Breast epithelium (tissue), 4 donors: ENCODE data around the gene CAB39. TPM values are rescaled to one million over a fixed set of nuclear protein-coding genes. Genes with fewer than 3 reads are reported as not detected.

Experiments used
- DNase-seq, 2 donors: peaks; one replicate each; pipeline ENCODE4 v3.0.0-alpha.2; 2019; ENCODE audit warnings: low spot score in 2 of 2
- H3K27ac ChIP-seq, 2 donors: fragments of 200-600 bp; sonication (generic) in 1 of 2; one replicate each; pipeline ENCODE4 v1.5.1; 2016 to 2019; ENCODE audit warnings: mild to moderate bottlenecking in 1 of 2
- H3K27me3 ChIP-seq, 2 donors: fragments of 200-600 bp; sonication (generic) in 1 of 2; one replicate each; pipeline versions ENCODE4 v1.5.1 to v1.6.0; 2017 to 2019; ENCODE audit warnings: control low read depth in 1 of 2, mild to moderate bottlenecking in 1 of 2
- H3K36me3 ChIP-seq: fragments of 200-600 bp; one replicate; pipeline ENCODE4 v1.5.1; 2019
- H3K4me1 ChIP-seq, 2 donors: fragments of 200-600 bp; sonication (generic); one replicate each; pipeline ENCODE4 v1.5.1; 2016 to 2019; ENCODE audit warnings: control low read depth in 1 of 2
- H3K4me3 ChIP-seq, 3 donors: fragments of 200-600 bp; sonication (generic); 1 replicate in 2 of 3; 2 replicates in 1 of 3; pipeline ENCODE4 v1.5.1; 2016 to 2019; ENCODE audit warnings: mild to moderate bottlenecking in 3 of 3, moderate library complexity in 2 of 3
- H3K9me3 ChIP-seq, 2 donors: fragments of 200-600 bp; sonication (generic) in 1 of 2; one replicate each; pipeline ENCODE4 v1.5.1; 2016 to 2019; ENCODE audit warnings: control low read depth in 1 of 2
- POLR2A ChIP-seq: fragments of 450-650 bp; IDR thresholded peaks from one replicate; pipeline ENCODE4 v1.6.1; 2016; ENCODE audit warnings: antibody characterized with exemption, mild to moderate bottlenecking, moderate library complexity
- POLR2AphosphoS5 ChIP-seq, 3 donors: sonication (generic); formaldehyde crosslinking; IDR thresholded peaks; one replicate each; pipeline ENCODE4 v1.6.1; 2017; ENCODE audit warnings: antibody characterized with exemption in 3 of 3
- intact Hi-C: fragments of 100-400 bp; cut with DNase I; formaldehyde crosslinking; loops from one replicate; pipeline ENCODE4 v1.15.1; 2023; ENCODE audit warnings: low total_unique reads
- total RNA-seq, 3 donors: library from RNA; depleted of rRNA; stranded (reverse); fragments of >200 nt; gene quantifications; one replicate each; pipeline ENCODE4 v1.1.0, GENCODE V29; 2016
- TF ChIP-seq, protein P1 (sequence below), 3 donors: fragments of 450-650 bp; IDR thresholded peaks; one replicate each; pipeline ENCODE4 v1.5.1; 2016 to 2017; ENCODE audit warnings: antibody characterized with exemption in 3 of 3, mild to moderate bottlenecking in 3 of 3, moderate library complexity in 3 of 3

Gene CAB39
- total RNA-seq, 3 donors from 2014 or later: 79.0 to 85.9 (median 83.4) TPM

DNA sequence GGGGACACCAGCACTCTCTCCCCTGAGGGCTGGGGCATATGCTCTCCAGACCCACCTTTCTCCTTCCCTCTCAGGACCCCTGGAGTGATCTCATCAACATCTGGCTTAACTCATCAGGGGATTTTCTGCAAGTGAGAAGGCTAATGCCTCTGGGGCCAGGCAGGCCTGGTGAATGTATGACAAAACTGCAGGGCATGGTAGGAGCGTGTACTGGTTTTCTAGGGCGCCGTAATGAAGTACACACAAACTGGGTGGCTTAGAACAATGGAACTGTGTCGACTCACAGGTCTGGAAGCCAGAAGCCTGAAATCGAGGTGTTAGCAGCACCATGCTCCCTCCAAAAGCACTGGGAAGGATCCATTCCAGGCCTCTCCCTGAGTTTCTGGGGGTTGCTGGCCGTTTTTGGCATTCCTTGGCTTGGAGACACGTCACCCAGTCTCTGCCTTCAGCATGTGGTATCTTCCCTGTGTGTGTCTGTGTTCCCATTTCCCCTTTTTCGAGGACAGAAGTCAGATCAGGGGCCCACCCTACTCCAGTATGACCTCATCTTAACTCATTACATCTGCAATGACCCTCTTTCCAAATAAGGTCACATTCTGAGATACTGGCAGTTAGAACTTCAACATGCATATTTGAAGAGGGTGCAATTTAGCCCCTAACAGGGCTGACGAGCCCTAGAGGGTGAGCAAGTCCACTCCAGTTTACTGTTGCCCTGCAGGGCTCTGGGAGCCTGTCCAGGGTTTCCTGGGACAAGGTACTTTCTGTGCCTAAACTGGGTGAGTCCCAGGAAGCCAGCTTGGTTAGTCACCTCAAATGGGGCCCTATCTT, 45.5 kb upstream of the CAB39 start:
- Histone ChIP-seq H3K4me3 (no peak overlapping the region), H3K4me1 (no peaks in the 10 kb centered on the region), H3K9me3 (no peaks in the 10 kb centered on the region), H3K27ac (peak overlapping the region in 1 of 2 donors; percentile 32), H3K27me3 (no peaks in the 10 kb centered on the region), H3K36me3 (no peaks in the 10 kb centered on the region)
- TF ChIP-seq, protein P1, sequence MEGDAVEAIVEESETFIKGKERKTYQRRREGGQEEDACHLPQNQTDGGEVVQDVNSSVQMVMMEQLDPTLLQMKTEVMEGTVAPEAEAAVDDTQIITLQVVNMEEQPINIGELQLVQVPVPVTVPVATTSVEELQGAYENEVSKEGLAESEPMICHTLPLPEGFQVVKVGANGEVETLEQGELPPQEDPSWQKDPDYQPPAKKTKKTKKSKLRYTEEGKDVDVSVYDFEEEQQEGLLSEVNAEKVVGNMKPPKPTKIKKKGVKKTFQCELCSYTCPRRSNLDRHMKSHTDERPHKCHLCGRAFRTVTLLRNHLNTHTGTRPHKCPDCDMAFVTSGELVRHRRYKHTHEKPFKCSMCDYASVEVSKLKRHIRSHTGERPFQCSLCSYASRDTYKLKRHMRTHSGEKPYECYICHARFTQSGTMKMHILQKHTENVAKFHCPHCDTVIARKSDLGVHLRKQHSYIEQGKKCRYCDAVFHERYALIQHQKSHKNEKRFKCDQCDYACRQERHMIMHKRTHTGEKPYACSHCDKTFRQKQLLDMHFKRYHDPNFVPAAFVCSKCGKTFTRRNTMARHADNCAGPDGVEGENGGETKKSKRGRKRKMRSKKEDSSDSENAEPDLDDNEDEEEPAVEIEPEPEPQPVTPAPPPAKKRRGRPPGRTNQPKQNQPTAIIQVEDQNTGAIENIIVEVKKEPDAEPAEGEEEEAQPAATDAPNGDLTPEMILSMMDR (IDR thresholded peaks at IDR 0.05): no peak
- TF ChIP-seq POLR2AphosphoS5 (IDR thresholded peaks at IDR 0.05) (no peak), POLR2A (no peak)
- DNase-seq: no peak
- intact Hi-C loops: no loop called here

DNA sequence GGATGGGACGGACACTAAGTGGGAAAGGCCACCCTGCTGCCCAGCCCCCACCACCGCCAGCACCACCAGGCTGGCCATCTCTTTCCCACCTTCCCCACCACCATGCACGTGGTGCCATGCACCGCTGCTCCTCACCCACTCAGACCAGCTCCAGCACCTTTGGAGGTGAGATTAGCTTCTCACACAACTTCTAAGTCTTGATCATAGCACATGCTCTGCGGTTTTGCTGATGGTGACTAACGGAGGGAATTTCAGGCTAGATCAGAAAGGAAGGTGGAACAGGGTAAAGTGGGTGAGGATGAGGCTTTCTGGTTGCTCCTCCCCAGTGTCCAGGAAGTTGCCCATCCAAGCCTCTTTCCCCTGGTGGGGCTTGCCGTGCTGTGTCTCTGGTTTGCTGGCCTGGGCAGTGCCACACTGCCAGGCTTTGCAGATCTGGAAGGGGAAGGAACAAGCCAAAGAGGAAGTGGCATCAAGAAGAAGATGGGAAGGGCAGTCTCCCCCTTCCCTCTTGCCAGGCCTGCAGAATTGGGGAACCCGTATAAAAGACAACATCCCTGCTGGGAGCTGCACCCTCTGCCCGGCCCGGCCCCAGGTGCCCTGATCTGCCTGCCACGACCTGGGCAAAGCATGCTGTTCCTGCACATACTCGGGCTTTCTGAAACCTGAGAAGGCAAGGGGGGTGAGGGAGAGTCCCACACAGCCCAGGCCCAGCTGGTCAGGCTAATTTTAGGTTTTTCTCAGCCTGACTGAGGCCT, 44.3 kb upstream of the CAB39 start:
- no peaks in the 10 kb centered on the region for H3K9me3 ChIP-seq
- H3K27ac ChIP-seq: peak overlapping the region in 1 of 2 donors; percentile 32
- DNase-seq: no peak
- no peak overlapping the region for H3K4me3 ChIP-seq
- H3K4me1 ChIP-seq: no peaks in the 10 kb centered on the region
- no peaks in the 10 kb centered on the region for H3K27me3 ChIP-seq
- TF ChIP-seq, protein P1 (IDR thresholded peaks at IDR 0.05): no peak
- TF ChIP-seq POLR2A (no peak), POLR2AphosphoS5 (IDR thresholded peaks at IDR 0.05) (no peak)
- H3K36me3 ChIP-seq: no peaks in the 10 kb centered on the region
- intact Hi-C loops: no loop called here

DNA sequence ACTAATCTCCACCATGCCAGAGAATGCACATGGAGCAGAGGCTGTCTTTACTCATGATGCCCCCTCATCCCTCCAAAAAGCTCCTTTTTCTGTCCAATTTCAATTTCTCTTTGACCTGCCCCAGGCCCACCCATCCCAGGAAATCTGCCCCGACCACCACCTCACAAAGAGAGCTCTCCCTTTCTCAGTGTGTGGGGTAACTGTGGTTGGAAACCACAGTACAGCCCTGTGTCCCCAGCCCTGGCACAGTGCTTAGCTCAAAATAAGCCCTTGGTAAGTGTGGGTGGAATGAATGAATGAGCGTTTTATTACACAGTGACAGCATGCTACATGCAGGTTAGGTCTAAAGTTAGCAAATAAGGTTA, 43.7 kb upstream of the CAB39 start:
- no peaks in the 10 kb centered on the region for H3K9me3 ChIP-seq
- H3K4me3 ChIP-seq: no peak overlapping the region
- H3K4me1 ChIP-seq: no peaks in the 10 kb centered on the region
- peak overlapping the region in 1 of 2 donors; percentile 3 for H3K27ac ChIP-seq
- no peak for TF ChIP-seq POLR2AphosphoS5 (IDR thresholded peaks at IDR 0.05)
- TF ChIP-seq, protein P1 (IDR thresholded peaks at IDR 0.05): no peak
- TF ChIP-seq POLR2A: no peak
- no peaks in the 10 kb centered on the region for H3K27me3 ChIP-seq
- intact Hi-C loops: no loop called here
- no peak for DNase-seq
- H3K36me3 ChIP-seq: no peaks in the 10 kb centered on the region

DNA sequence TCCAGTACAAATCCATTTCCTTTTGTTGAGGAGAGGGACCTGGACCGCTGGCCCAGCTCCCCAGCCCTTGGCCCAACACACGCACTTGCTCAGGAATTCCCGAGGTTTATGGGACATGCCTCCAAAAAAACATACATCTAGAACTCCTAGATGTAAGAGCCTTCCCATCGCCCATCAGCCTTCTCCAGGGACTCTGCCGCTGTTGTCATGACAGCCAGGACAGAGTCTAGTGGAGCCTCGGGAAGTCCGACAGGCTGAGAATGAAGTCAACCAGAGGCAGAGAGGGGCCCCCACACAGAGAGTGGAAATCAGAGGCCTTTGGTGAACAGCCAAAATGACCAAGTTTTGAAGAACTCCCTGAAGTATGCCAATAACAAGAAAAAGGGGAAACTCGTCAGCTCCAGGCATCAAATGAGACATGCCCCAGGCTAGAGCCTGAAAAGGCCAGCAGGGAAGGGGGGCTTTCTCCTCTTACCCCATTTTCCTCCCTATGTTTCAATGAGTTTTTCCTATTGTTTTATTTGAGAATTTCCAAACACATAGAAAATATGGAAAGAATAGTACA, 43.2 kb upstream of the CAB39 start:
- no peak for DNase-seq
- Histone ChIP-seq H3K27ac (no peak overlapping the region), H3K27me3 (no peaks in the 10 kb centered on the region), H3K4me1 (no peaks in the 10 kb centered on the region), H3K9me3 (no peaks in the 10 kb centered on the region), H3K4me3 (no peak overlapping the region), H3K36me3 (no peaks in the 10 kb centered on the region)
- TF ChIP-seq, protein P1 (IDR thresholded peaks at IDR 0.05): no peak
- no peak for TF ChIP-seq POLR2AphosphoS5 (IDR thresholded peaks at IDR 0.05)
- no peak for TF ChIP-seq POLR2A
- intact Hi-C loops: no loop called here

DNA sequence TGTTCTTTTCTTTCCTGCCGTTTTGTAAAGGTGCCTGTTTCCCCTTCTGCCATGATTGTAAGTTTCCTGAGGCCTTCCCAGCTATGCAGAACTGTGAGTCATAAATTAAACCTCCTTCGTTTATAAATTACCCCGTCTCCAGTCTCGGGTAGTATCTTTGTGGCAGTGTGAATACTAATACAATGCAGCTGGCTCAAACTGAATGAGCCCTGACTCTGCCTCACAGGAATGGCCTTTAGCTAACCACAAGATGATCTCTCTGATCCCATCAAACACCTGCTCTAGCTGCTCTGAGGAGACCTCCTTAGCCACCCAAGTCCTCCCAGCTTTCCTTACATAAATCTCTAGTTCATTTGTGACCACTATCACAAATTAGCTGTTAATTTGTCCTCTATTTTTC, 41.5 kb upstream of the CAB39 start:
- Histone ChIP-seq H3K9me3 (no peaks in the 10 kb centered on the region), H3K27me3 (no peaks in the 10 kb centered on the region), H3K27ac (no peak overlapping the region), H3K4me3 (no peak overlapping the region), H3K36me3 (no peaks in the 10 kb centered on the region), H3K4me1 (no peaks in the 10 kb centered on the region)
- TF ChIP-seq POLR2A (no peak), POLR2AphosphoS5 (IDR thresholded peaks at IDR 0.05) (no peak)
- TF ChIP-seq, protein P1 (IDR thresholded peaks at IDR 0.05): no peak
- no peak for DNase-seq
- intact Hi-C loops: no loop called here
